Globus pallidus (tissue), 1 donor: ENCODE results near the gene NARS2.
A peak's percentile ranks its signal among the peaks of the same experiment; 100 is the strongest.
"Not testable (repeated sequence)": the region's sequence is repeated elsewhere in the genome, so short reads cannot be mapped to it uniquely, and the experiment has no call there.

Experiments used
- DNase-seq: peaks from one replicate; pipeline ENCODE4 v3.0.0-alpha.2; 2015; ENCODE audit warnings: low spot score

NARS2 gene

DNA sequence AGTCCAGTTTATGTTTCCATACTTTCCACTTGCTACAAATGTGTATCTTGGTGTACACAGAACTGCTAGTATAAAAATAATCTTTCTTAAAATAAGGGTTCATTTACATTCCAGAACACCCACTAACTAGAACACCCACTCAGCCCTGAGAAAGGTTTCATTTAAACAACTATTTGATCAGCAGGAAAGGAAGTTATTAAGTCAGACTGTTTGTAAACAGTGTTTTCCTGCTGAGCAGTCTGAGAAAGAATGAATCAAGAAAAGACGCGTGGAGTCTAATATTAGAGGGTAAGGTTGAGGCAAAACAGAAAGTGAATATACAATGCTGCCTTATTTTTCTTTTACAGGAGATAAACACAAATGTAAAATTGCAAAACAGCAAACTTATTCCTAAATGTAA is 32.7 kb downstream of the NARS2 start:
- no peak for DNase-seq

DNA sequence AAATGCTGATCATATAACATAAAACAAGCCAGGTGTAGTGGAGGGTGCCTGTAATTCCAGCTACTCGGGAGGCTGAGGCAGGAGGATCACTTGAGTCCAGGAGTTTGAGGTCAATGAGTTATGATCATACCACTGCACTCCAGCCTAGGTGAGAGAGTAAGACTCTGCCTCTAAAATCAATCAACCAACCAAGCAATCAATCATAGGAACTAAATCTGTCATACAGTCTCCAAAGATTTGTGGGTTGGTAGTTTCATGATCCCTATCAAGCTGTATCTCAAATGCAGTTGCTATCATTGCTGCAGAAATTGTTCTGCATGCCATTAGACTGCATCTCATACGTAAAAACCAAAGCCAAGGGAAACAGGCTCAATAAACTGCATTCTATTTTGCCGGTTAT is 33.1 kb downstream of the NARS2 start:
- DNase-seq: no peak

- no peak for DNase-seq
These were observed 34.4 kb downstream of the NARS2 start for GRCh38 chr11:78540256-78540655.

DNA sequence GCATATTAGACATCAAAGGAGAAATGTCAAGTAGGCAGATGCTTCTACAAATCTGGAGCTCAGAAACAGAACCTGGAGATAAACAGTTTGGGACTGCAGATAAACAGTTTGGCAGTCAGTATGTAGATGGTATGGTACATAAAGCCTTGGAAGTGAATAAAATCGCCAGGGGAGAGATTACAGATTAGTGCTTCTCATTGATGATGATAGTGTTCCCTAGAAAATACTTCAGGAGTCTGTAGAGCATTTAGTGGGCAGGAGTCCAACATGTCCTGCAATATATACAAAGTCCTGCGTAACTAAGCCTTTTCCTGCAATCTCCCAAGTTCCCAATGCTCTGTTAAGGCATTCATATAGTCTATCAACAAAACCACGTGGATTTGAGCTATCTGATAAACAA is 35.2 kb downstream of the NARS2 start:
- DNase-seq: no peak

- no peak for DNase-seq
These were observed 37.7 kb downstream of the NARS2 start for GRCh38 chr11:78536933-78537332.

DNA sequence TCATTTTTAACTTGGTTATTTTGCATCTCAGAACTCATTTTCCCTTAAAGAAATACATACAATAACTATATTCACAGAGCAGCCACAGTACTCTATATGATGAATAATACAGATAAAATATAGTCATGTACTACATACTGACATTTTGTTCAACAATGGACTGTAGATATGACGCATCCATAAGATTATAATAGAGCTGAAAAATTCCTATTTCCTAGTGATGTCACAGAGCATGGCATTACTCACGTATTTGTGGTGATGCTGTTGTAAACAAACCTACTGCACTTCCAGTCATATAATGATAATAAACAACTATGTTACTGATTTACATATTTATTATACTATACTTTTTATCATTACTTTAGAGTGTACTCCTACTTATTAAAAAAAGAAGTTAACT is 38.7 kb downstream of the NARS2 start:
- no peak for DNase-seq

- DNase-seq: no peak
These were observed 39.6 kb downstream of the NARS2 start for GRCh38 chr11:78535027-78535426.

DNA sequence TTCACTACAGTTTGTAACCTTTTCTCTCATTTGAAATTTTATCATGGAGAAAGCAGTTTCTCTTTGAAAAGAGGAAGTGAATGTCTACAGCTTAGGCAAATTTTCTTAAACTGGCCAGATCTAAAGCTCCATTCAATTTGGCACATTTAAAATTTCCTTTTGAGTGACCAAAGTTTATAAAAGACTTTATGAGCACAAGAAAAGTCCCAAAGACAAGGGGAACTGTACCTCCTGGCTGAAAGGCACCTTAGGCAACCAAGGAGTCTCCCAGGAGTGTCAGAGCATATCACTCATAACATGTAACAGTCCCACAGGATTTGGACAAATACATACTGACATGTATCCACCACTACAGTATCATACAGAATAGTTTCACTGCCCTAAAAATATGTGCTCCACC is 41.3 kb downstream of the NARS2 start:
- DNase-seq: peak; percentile 3

DNA sequence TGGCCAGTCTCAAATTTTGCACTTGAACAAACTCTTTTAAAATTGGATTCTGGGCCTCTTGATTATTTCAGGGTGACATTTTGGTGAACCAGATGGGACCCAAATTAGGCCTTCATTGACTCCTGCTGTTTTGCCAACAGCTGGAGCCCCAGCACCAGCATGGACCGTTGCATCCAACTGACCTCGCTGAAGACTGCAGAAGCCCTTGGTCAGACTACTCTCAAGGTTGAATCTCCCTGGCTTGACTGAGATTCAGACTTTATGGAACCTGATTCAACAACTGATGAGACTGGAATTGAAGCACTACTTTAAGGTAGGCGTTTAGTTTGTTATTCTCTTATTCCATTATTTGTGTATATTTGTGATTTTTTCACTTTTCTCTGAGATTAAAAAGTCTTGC is 41.7 kb downstream of the NARS2 start:
- DNase-seq: no peak

- DNase-seq: no peak
These were observed 48.0 kb downstream of the NARS2 start for GRCh38 chr11:78526497-78527146.

DNA sequence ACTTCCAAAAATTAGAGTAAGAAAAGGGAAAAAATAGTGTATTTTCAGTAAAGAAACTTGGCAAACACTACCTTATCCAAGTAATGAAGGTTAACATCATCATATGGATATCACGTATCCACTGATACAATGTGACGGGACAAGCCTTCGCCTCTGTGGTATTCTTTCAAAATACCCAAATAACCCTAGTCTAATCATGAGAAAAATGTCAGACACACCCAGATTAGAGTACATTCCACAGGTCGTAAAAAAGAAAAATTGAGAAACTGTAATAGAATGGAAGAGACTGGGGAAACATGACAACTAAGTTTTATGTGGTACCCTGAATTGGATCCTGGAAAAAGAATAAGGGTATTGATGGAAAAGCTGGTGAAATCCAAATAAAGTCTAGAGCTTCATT is 48.9 kb downstream of the NARS2 start:
- no peak for DNase-seq

GRCh38 chr11:78520230-78520629 is 54.4 kb downstream of the NARS2 start:
- DNase-seq: no peak

DNA sequence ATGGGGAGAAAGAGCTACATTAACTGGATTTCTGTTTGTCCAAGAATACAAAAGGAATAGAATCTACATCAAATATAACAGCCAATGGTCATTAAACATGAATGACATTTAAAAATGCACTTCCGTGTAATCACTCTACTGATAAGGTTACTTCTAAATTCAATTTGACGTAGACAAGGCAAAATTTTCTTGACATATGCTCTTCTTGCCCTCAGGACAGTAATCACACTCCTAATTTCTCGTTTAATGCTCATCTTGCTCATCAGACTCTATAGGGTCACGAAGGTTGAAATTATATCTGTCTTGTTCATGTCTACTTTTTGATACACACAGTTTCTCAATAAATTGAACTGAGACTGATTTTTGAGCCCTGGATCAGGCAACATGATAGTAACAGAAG is 58.4 kb downstream of the NARS2 start:
- DNase-seq: no peak

- DNase-seq: no peak
These were observed 59.7 kb downstream of the NARS2 start for GRCh38 chr11:78514922-78515502.

GRCh38 chr11:78513085-78513484 is 61.6 kb downstream of the NARS2 start:
- DNase-seq: not testable (repeated sequence)

- DNase-seq: no peak
These were observed 64.1 kb downstream of the NARS2 start for GRCh38 chr11:78510597-78510996.

DNA sequence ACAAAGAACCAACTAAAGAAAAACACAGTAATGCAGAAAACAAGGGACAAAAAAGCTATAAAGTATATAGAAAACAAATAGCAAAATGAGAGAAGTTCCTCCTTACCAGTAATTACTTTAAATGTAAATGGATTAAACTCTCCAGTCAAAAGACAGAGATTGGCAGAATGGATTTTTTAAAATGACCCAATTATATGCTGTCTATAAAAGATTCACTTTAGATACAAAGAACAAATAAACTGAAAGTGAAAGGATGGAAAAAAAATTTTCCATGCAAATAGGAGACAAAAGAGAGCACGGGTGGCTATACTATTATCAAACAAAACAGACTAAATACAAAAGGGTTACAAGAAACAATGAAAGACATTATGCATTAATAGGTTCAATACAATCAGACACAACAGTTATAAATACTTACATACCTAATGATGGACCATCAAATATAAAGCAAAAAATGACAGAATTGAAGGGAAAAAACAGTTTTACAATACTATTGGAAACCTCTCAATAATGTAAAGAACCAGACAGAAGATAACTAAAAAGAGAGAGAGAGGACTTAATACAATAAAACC is 64.6 kb downstream of the NARS2 start:
- no peak for DNase-seq

DNA sequence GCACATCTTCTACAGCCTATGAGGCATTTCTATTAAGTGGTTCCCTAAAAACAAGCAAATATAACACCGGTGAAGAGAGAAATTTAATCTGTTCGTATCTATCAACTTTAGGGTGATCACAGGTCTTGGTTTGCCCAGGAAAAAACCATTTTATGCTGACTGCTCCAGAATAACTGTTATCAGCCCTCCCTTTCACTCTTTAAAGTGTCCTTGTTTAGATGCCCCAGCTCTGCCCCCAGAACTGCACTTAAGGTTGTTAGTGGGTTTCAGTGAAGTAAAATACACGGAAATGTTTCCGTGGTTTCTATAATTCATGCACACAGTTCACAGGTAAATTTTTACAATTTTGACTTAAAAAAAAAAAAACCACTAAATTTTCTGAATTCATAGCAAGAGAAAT is 70.0 kb downstream of the NARS2 start:
- no peak for DNase-seq

- DNase-seq: no peak
These were observed 70.5 kb downstream of the NARS2 start for GRCh38 chr11:78504181-78504580.

DNA sequence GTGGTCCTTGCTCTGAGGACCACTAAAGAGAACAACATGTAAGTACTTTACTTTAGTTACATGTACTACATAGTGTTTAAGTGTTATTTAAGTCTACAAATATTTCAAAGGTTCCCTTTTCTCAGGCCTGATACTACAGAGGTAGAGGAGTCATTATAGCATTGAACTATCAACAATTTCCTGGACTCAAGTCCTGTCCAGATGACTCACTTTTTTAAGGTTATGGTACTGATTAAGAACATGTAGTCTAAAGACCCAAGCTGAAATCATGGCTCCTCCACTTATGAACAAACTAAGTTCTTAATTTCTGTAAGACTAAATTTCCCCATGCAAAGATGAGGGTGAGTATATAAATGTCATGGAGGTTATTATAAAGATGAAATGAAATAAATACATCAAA is 74.7 kb downstream of the NARS2 start:
- DNase-seq: no peak

GRCh38 chr11:78497293-78497692 is 77.4 kb downstream of the NARS2 start:
- no peak for DNase-seq

GRCh38 chr11:78493413-78493975 is 81.2 kb downstream of the NARS2 start:
- DNase-seq: no peak

GRCh38 chr11:78492973-78493372 is 81.7 kb downstream of the NARS2 start:
- DNase-seq: no peak

DNA sequence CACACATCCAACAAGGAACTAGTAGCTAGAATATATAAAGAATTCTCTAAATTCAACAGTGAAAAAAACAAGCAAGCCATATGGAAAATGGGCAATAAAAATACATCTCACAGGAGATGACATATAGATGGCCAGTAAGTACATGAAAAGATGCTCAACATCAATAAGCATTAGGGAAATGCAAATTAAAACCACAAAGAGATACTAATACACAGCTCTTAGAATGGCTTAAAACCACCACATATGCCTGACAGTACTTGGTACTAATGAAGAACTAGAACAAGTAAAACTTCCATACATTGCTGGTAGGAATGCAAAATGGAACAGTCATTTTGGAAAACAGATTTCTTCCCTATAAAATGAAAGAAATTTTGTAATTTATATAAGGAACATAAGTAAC is 85.5 kb downstream of the NARS2 start:
- no peak for DNase-seq
